Fibroblast of the aortic adventitia (primary cell): ENCODE results near the gene RMDN3. TPM values are rescaled to one million over a fixed set of nuclear protein-coding genes. Genes with fewer than 3 reads are reported as not detected.
A peak's percentile ranks its signal among the peaks of the same experiment; 100 is the strongest.

Experiments
- DNase-seq: peaks from one replicate; pipeline ENCODE4 v3.0.0-alpha.2; 2010; ENCODE audit warnings: low read depth
- H3K4me3 ChIP-seq: 2 replicates; pipeline ENCODE4 v1.5.1; 2011; ENCODE audit warnings: low read depth, mild to moderate bottlenecking, control low read depth, low read length, moderate library complexity
- CTCF ChIP-seq: IDR thresholded peaks from 2 replicates; pipeline ENCODE4 v1.5.1; 2011; ENCODE audit warnings: mild to moderate bottlenecking, low read length, control low read depth, inconsistent platforms; ENCODE audit not compliant: insufficient read depth
- total RNA-seq: library from RNA; depleted of rRNA; stranded (reverse); fragments of >200 nt; gene quantifications from 2 replicates; pipeline ENCODE4 v1.2.3, GENCODE V29; 2012; ENCODE audit warnings: low replicate concordance

RMDN3 gene
- total RNA-seq, 1 donor = 18.0 TPM

GRCh38 chr15:40793216-40793989 is 38.3 kb upstream of the RMDN3 start:
- H3K4me3 ChIP-seq = no peak overlapping the region
- peak; percentile 95 for DNase-seq
- TF ChIP-seq CTCF = no peak

- DNase-seq = no peak
- no peak for TF ChIP-seq CTCF
- no peak overlapping the region for H3K4me3 ChIP-seq
Measured at GRCh38 chr15:40792394-40792793, 37.3 kb upstream of the RMDN3 start.

GRCh38 chr15:40790718-40791117 is 35.7 kb upstream of the RMDN3 start:
- no peak for TF ChIP-seq CTCF
- no peak overlapping the region for H3K4me3 ChIP-seq
- DNase-seq = peak; percentile 12

- no peak for DNase-seq
- TF ChIP-seq CTCF = no peak
- no peak overlapping the region for H3K4me3 ChIP-seq
Measured at GRCh38 chr15:40789999-40790398, 34.9 kb upstream of the RMDN3 start.

- no peak for DNase-seq
- no peak overlapping the region for H3K4me3 ChIP-seq
- no peak for TF ChIP-seq CTCF
Measured at GRCh38 chr15:40789119-40789518, 34.1 kb upstream of the RMDN3 start.

GRCh38 chr15:40787991-40788390 is 32.9 kb upstream of the RMDN3 start:
- TF ChIP-seq CTCF = no peak
- no peak overlapping the region for H3K4me3 ChIP-seq
- DNase-seq = no peak
